Activated naive CD4-positive, alpha-beta T cell treated with Interleukin-2 at 50 U/mL for 16 hours (primary cell): ENCODE results near the gene ERLIN1.
"Not testable (repeated sequence)": the region's sequence is repeated elsewhere in the genome, so short reads cannot be mapped to it uniquely, and the experiment has no call there.

Experiments
- DNase-seq: peaks from one replicate; pipeline ENCODE4 v3.0.0-alpha.2; 2020

The ERLIN1 gene

DNA sequence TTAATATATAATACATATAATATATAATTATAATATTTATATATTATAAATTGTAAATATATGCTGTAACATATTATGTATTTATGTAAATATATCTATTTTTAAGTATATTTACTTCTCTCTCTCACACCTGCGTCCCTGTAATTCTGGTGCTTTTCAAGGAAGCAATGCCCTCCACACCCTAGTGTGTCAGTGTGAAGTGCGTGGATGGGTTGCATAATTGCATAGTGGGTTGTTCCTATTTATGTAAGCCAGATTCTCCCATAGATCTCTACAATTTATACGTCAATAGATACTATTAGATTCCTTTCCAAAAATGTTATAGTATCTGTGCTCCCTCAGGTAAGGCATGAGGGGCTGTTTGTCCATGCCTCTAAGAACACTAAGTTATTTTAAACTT is 54.3 kb downstream of the ERLIN1 start:
- no peak for DNase-seq

DNA sequence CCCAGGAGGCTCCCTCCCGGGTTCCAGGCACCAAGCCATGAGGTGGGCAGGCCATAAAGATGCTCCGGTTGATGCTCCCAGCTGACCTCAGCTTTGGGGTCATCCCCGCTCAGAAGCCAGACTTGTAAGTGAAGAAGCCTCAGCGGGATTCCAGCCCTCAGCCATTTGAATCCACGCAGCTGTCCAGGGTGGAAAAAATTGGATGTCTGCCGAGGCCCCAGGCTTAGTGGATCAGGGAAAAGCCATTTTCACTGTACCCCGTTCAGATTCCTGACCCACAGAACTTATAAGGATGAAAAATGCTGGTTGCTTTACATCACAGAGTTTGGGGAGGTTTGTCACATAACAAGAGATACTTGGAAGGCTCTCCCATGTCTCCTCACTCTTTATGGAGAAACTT is 55.0 kb downstream of the ERLIN1 start:
- DNase-seq = no peak

DNA sequence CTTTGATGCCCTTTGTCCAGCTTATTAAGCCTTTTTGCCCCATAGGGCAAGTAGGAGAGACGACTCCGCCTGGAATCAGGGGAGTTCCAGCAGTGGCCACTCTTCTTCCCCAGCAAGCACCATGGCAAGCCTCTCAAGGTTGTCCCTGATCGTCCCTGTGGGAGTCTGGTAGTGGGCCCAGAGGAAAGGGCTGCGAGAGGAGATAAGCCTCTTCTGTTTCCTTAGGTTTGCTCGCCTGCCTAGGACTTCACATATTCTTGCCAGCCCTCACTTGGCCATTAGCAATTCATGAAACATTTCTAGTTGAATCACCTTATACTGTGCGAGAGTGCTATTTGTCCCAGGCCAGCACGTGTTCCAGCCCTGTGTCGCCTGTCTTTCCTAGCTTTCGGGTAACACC is 56.4 kb downstream of the ERLIN1 start:
- no peak for DNase-seq

DNA sequence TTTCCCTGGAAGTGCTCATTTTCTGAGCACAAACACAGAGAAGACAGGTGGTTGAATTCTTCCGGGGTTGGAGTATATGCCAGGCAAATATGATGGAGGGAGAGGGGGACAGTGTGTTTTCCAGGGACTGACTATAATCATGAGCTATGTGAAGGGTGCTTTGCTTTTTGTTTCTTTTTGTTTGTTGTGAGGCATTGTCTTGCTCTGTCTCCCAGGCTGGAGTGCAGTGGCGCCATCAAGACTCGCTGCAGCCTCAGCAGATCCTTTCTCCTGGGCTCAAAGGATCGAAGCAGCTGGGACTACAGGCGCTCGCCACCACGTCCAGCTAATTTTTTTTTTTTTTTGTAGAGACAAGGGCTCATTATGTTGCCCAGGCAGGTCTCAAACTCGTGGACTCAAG is 56.9 kb downstream of the ERLIN1 start:
- DNase-seq = no peak

DNA sequence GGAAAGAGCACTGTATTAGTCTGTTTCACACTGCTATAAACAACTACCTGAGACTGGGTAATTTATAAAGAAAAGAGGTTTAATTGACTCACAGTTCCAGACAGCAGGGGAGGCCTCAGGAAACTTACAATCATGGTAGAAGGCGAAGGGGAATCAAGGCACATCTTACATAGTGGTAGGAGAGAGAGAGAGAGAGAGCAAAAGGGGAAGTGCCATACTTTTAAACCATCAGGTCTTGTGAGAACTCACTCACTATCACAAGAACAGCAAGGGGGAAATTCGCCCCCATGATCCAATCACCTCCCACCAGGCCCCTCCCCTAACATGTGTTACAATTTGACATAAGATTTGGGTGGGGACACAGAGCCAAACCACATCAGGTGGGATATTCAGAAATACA is 60.5 kb downstream of the ERLIN1 start:
- DNase-seq = not testable (repeated sequence)

DNA sequence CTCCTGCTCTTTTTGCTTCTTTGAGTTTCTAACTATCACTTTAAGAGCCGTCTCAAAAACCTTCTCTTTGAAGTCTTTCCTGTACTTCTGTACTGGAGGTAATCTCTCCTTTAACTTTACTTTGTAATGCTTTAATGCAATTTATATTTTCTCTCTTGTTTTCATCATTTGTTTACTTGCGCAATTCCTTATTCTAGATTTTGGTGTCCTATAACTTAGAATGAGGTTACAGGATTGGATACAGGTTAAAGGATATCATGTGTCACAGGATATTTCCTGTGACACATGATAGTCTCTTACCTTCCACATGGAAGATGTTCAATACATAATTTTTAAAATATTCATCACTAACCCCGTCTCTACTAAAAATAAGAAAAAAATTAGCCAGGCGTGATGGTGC is 61.7 kb downstream of the ERLIN1 start:
- DNase-seq = no peak

DNA sequence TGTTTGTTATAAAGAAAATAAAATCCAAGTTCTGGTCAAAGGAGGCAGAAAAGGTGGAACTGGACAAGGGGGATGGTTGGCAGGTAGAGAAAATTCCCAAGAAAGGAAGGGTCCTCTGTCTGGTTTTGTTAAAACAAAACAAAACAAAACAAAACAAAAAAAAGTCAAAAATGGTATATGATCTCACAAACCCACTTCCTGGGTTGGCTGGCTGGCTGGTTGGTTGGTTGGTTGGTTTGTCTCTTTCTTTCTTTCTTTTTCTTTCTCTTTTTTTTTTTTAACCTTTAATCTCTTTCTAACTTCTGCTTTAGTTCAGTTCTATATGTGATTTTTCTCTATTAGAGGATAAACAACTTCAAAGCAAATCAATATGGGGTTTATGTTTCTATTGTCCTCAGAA is 63.0 kb downstream of the ERLIN1 start:
- DNase-seq = no peak

DNA sequence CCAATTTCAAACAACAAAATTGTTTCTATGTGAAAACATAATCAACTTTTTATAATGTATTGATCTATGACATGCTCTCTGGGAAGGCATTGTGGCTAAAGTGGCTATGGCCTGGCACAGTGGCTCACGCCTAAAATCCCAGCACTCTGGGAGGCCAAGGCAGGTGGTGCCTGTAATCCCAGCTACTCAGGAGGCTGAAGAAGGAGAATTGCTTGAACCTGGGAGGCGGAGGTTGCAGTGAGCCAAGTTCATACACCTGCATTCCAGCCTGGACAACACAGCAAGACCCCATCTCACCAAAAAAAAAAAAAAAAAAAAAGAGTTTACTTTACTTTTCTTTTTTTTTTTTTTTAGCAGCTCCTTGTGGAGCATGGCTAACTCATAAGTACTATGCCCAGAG is 65.3 kb downstream of the ERLIN1 start:
- no peak for DNase-seq

DNA sequence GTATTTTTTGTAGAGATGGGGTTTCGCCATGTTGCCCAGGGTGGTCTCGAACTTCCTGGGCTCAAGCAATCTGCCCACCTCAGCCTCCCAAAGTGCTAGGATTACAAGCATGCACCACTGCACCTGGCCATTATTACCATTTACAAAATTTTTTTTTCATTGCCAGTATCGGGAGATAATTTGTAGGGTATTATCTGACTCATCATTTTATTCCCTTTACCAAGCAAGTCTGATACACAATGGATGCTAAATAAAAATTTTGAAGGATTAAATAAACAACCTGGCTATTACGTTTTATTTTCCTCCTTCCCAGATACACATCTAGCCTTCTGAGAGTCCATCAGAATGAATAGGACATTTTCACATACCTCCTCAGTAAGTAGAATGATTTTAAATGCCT is 66.1 kb downstream of the ERLIN1 start:
- DNase-seq = no peak

DNA sequence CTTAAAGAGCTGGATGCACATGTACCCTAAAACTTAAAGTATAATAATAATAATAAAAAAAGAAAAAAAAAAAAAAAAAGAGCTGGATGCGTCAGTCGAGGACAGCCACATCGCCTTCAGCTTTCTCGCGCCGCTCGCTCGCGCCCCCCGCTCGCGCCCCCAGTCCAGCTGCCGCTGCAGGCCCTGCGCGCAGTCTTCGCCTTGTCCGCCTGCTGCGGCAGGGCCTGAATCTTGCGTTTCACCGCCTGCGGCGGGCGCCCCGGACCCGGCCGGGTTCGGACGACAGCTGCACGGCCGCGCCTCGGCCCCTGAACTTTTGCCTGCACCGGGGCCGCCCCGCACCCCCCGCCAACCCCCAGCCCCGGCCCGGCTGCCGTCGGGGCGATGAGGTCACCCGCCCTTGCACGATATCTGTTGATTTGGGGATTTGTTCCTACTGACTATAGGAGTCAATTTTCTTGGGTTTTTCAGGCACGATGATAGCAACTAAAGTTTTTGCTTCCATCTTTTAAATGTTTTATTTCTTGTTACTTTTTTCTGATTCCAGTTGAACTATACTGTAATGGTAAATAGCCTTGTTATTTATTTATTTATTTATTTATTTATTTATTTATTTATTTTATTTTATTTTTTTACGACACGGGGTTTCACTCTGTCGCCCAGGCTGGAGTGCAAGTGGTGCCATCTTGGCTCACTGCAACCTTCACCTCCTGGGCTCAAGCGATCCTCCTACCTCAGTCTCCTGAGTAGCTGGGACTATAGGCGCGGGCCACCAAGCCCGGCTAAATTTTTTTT is 70.7 kb downstream of the ERLIN1 start:
- no peak for DNase-seq

DNA sequence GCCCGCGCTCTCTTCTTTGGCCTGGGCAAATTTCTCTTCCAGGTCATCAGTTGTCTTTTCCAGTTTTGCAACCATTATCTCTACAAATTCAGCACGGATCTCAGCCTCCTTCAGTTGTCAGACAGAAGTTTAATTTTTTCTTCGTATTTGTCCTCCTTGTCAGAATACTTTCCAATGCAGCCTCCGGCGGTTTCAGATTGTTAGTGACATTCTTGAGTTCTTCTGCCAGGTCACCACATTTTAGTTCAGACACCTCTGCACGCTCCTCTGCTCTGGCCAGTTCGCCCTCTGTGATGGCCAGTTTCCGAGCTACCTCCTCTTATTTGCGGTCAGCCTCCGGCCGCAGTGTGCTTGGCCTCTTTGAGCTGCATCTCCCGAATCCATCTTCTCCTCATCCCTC is 71.4 kb downstream of the ERLIN1 start:
- no peak for DNase-seq

DNA sequence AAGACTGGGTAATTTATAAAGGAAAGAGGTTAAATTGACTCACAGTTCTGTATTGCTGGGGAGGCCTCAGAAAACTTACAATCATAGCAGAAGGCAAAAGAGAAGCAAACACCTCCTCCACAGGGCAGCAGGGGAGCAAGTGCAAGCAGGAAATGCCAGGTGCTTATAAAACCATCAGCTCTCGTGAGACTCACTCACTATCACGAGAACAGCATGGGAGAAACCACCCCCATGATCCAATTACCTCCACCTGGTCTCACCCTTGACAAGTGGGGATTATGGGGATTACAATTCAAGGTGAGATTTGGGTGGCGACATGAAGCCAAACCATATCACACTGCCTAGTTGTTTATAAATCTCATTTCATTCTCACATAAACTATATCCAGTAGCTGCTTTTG is 76.2 kb downstream of the ERLIN1 start:
- no peak for DNase-seq

DNA sequence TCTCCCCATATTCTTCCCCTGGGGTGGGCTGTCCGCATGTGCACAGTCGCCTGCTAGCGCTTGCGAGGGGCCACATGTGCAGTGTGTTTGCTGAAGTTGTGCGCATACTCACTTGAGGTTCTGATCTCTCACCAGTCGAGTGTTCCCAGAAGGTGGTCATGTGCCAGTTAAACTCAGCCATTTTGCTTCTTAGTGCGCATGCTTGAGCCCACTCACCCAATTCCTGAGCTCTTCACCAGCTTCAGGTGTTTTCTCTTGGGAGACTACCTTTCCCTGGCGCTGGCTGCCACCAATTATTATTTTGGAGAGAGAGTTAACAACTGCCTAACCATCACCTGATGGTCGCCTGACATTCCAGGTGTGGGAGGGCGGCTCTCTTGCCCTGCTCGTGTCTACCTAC is 79.0 kb downstream of the ERLIN1 start:
- no peak for DNase-seq

DNA sequence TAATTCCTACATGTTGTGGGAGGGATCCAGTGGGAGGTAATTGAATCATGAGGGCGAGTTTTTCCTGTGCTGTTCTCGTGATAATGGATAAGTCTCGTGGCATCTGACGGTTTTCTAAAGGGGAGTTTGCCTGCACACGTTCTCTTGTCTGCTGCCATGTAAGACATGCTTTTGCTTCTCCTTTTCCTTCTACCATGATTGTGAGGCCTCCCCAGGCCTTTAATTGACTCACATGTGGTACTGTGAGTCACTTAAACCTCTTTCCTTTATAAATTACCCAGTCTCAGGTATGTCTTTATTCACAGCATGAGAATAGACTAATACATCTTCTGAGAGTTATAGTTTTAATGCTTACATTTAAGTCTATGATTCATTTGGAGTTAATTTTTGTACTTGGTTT is 81.5 kb downstream of the ERLIN1 start:
- no peak for DNase-seq

DNA sequence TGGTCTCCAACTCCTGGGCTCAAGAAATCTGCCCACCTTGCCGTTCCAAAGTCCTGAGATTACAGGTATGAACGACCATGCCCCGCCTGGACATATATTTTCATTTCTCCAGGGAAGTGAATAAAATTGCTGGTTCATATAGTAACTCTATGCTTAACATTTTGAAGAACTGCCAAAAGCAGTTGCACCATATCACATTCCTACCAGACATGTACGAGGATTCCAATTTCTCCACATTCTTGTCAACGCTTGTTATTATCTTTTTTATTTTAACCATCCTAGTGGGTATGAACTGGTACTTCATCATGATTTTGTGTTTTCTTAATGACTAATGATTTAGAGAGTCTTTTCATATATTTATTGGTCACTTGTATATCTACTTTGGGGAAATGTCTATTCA is 82.2 kb downstream of the ERLIN1 start:
- DNase-seq = no peak

DNA sequence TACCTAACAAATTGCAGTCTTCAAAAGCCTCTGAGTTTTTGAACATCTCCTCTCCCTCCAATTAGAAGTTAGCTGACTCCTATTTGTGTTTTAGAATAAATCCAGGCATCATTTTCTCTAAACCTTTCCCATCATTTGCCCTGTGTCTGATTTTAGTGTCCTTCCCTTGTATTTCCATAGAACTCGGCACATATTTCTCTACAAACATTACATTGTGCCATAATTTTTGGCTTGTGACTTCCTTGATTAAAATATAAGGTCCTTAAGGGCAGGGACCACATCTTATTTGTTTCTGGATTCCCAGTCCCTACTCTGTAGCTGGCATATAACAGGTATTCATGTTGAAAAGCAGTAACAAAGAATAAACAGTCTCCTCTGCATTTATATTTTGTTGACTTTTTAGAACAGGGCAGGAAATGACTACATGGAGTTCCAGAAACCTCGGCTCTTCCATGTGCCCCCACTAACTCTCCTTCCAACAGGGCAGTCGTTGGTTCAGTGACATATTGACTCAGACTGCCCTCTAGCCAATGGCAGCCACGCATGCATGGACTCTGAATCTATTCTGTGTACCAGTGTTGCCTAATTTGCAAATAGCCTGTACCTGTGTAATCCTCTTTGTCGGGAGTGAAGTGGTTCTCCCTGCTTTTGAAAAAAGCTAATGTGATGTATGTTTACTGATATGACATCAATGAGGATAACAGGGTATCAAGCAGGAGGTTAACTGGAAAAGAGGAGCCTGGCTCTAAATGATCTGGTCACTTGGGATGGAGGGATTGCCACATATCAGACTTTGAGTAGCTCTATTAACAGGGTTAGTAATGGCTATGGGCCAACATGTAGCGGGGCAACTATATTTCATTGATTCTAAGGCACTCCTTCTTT is 84.4 kb downstream of the ERLIN1 start:
- DNase-seq = no peak

DNA sequence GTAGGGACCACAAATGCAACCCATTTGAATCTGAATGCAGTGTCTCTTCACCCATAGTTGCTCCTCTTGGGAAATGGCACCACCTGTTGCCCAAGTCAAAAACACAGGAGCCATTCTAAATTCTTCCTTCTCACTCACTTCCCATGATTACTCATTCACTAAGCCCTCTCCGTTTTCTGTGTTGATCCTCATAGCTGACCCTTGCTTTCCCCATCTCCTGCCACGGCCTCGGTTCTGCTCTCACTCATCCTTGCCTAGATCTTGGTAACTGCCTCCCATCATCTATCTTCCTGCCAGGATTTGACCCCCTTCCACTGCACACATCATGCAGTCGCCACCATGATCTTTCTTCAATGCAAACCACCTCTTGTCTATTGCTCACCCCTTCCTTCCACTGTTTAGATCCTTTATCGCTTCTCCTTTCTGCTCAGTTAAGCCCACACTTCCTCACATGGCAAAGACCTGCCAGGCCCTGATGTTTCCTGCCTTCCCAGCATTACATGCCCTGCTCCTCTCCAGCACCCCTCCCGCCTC is 85.1 kb downstream of the ERLIN1 start:
- no peak for DNase-seq
